ENCODE measurements around the gene USP5.

Gene USP5

DNA sequence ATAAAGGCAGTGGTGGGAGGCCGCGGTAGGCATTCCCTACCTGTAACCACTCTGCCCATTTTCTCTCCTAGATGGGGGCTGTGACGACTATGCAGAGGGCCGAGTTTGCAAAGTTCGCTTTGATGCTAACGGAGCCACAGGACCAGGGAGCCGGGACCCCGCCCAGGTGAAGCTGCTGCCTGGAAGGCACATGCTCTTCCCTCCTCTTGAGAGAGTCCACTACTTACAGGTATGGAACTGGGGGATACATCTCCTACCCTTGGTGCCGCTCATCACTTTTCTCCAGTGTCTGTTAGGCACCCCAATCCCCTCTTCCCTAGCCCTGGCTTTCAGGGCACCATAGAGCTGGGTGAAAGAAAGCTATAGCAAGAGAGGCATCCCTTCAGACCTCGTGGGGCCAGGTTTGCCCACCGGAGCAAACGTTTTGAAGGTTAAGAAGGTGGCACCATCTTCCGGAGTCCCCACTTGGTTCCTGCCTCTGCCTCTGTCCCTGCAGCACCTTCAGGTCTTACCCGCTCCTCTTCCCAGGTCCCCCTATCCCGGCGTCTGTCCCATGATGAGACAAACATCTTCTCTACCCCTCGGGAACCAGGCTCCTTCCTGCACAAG lies 25.7 kb upstream of the USP5 start:
- DNase-seq (ENCODE audit: low read depth in 2 of 2): no peak

DNA sequence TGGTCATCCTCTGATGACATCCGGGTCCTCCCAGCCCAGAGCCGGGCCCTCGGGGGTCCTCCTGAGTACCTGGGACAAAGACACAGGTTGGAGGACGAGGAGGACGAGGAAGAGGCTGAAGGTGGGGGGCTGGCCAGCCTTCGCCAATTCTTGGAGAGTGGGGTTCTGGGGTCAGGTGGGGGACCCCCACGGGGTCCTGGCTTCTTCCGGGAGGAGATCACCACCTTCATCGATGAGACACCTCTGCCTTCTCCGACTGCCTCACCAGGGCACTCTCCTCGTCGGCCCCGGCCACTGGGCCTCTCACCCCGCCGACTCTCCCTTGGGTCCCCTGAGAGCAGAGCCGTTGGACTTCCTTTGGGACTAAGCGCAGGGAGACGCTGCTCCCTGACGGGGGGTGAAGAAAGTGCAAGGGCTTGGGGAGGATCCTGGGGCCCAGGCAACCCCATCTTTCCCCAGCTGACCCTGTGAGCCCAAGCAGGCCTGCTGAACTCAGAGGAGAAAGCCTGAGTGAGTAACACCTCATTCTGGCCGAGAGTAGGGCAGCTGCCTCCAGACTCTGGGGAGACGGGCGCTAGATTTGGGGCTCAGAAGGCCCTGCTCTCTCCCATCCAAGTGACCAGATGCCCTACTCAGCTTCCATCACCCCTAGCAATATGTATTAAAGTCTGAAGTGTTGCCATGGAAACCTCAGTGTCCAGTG lies 25.1 kb upstream of the USP5 start:
- no peak for DNase-seq (ENCODE audit: low read depth in 2 of 2)

GRCh38 chr12:6827437-6827911 lies 24.5 kb upstream of the USP5 start:
- DNase-seq (ENCODE audit: low read depth in 2 of 2): peak; percentile 33 to 57

GRCh38 chr12:6827982-6828780 lies 23.8 kb upstream of the USP5 start, which contains the start of gene P3H3:
TSS of gene P3H3 (plus strand) at chr12:6828407. CDS start at chr12:6828441, 34 bp downstream.
- no peak for DNase-seq (ENCODE audit: low read depth in 2 of 2)

- DNase-seq (ENCODE audit: low read depth in 2 of 2): no peak
These were observed 23.0 kb upstream of the USP5 start for GRCh38 chr12:6828781-6829535.

GRCh38 chr12:6829536-6830220 lies 22.3 kb upstream of the USP5 start:
- no peak for DNase-seq (ENCODE audit: low read depth in 2 of 2)

DNA sequence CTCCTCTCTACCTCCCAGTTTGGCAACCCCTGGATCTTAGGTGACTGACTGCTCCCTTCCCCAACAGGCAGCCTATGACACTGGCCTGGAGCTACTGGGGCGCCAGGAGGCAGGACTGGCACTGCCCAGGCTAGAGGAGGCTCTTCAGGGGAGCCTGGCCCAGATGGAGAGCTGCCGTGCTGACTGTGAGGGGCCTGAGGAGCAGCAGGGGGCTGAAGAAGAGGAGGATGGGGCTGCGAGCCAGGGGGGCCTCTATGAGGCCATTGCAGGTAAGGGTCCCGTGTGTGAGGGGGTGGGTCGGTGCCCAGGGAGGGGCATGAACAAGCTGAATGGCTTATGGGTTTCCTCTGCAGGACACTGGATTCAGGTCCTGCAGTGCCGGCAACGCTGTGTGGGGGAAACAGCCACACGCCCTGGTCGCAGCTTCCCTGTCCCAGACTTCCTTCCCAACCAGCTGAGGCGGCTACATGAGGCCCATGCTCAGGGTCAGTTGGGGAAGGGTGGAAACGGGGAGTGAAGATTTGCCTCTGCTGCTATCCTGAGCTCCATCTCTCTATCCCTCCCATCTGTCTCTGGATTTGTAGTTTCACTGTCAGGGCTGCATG lies 21.6 kb upstream of the USP5 start:
- no peak for DNase-seq (ENCODE audit: low read depth in 2 of 2)

- no peak for DNase-seq (ENCODE audit: low read depth in 2 of 2)
These were observed 21.0 kb upstream of the USP5 start for GRCh38 chr12:6830999-6831398.

- no peak for DNase-seq (ENCODE audit: low read depth in 2 of 2)
These were observed 20.4 kb upstream of the USP5 start for GRCh38 chr12:6831450-6831995.

- no peak for DNase-seq (ENCODE audit: low read depth in 2 of 2)
These were observed 19.8 kb upstream of the USP5 start for GRCh38 chr12:6832125-6832524.

DNA sequence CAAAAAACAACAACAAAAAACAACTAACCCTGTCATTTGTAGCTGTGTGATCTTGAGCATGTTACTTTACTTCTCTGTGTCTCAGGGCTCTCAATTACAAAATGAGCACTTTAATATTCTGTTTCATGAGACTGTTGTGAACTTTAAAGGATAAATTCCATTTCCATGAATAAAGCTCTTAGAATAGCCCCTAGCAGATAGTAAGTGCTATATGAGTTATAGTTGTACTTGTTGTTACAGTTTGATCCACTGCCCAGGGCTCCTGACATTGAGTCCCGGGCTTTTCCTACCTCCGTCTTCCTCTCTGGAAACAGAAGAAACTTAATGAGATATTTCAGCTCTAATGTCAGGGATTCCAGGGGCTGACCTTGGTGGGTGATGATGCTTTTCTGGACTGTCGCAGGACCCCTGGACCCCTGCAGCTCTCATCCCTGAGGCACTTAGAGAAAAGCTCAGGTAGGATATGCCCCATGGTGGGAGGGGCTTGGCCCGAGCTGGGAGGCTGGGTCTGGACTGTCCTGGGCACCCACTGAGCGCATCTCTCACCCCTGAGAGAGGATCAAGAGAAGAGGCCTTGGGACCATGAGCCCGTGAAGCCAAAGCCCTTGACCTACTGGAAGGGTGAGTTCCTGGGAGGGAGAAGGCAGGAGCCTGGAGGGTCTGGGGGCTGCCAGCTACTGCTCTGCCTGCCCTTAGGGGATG lies 18.6 kb upstream of the USP5 start:
- DNase-seq (ENCODE audit: low read depth in 2 of 2): no peak

DNA sequence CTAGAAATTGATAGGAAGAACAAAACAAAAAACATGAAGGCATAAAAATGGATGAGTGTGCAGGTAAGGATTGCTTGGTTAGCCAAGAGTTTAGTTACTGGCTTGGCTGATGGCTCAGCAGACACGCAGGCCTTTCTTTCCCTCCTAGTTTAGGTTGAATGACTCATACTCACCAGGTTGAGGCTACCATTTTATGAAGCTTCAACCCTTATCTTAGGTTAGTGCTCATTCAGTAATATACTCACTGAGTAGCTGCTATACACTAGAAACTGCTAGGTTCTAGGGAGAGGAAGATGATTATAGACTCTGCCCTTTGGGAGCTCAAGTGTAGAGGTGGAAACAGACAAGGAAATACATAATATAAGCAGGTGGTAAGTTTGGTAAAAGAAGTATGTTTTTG lies 17.7 kb upstream of the USP5 start:
- DNase-seq (ENCODE audit: low read depth in 2 of 2): no peak

- no peak for DNase-seq (ENCODE audit: low read depth in 2 of 2)
These were observed 17.1 kb upstream of the USP5 start for GRCh38 chr12:6834873-6835272.

DNA sequence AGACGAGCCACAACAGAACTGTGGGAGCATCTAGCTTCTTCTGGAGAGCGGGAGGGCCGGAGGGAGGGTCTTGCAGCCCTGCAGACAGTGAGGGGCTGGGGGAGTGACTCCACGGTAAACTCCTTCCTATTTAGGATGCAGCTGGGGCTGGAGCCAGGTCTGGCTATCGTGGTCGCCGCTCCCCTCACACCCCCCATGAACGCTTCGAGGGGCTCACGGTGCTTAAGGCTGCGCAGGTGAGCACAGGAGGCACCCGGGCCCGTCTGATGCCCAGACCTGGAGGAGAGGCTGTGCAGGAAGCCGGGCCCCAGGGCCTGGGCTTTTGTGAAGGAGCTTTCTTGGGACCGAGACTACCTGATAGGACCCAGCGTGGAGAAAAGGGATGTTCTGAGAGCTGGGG lies 15.1 kb upstream of the USP5 start:
- no peak for DNase-seq (ENCODE audit: low read depth in 2 of 2)

GRCh38 chr12:6837370-6838060 lies 14.4 kb upstream of the USP5 start:
- DNase-seq (ENCODE audit: low read depth in 2 of 2): no peak

DNA sequence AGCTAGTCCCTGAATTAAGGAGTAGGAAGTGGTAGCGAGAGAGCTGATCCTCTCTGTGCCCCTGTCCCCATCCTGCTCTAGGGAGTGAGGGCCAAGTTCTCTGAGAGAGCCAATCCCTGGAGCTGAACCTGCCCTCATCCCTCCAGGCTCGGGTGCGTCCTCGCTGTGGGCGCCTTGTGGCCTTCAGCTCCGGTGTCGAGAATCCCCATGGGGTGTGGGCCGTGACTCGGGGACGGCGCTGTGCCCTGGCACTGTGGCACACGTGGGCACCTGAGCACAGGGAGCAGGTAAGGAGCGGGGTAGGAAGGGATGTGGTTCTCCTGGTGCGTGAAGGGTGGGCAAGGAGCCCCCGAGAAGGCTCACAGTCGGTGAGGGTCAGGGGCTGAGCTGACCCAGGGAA lies 13.1 kb upstream of the USP5 start:
- no peak for DNase-seq (ENCODE audit: low read depth in 2 of 2)

- no peak for DNase-seq (ENCODE audit: low read depth in 2 of 2)
These were observed 12.3 kb upstream of the USP5 start for GRCh38 chr12:6839482-6840201.

GRCh38 chr12:6840330-6840729 lies 11.6 kb upstream of the USP5 start:
- DNase-seq (ENCODE audit: low read depth in 2 of 2): no peak

All from stimulated activated CD4-positive, alpha-beta T cell treated with anti-CD3 and anti-CD28 coated beads, Interleukin-15, amount 100 ng/mL, for 48 hours (primary cell).